Measurements from ENCODE around the gene CREBL2.
"Not testable (repeated sequence)": the region's sequence is repeated elsewhere in the genome, so short reads cannot be mapped to it uniquely, and the experiment has no call there.

Gene CREBL2, protein sequence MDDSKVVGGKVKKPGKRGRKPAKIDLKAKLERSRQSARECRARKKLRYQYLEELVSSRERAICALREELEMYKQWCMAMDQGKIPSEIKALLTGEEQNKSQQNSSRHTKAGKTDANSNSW

DNA sequence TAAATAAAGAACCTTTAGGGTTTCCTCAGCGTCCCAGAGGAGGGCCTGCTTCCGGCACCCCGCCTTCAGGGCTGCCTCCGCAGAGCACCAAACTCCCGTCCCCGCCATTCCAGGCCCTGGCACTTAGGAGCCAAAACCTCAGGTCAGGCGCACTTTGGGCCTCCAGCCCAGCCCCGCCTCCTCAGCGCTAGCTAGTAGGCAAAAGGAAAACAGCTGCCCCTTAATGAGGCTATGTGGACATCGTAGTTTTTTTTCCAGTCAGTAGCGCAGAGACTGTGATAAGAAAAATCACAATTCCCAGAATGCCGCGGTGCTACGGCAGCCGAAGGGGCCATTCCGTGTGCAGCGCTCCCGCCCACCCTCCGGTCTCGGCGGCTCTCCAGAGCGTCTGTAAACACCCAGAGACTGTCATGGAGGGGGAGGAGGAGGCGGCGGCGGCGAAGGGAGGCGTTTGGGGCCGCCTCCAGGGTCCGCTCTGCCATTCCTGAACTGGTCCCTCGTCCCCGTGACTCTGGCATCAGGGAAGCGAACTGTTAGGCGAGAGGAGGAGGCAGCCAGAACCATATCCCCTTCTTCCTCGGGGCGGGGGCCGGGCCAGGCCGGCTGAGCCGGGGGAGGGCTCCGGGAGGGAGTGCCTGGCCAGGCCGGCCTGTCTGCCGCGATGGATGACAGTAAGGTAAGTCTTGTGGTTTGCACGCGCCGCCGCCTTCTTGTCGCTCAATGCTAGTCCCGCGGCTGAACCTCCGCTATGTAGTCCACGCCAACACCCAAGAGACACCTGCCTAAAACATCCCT is at the start of gene CREBL2:
Gene CREBL2 (plus strand): TSS at position 365 of the 795 bp plus-strand sequence. CDS start 297 bp downstream, at position 662.
- peak; percentile 97 for DNase-seq

DNA sequence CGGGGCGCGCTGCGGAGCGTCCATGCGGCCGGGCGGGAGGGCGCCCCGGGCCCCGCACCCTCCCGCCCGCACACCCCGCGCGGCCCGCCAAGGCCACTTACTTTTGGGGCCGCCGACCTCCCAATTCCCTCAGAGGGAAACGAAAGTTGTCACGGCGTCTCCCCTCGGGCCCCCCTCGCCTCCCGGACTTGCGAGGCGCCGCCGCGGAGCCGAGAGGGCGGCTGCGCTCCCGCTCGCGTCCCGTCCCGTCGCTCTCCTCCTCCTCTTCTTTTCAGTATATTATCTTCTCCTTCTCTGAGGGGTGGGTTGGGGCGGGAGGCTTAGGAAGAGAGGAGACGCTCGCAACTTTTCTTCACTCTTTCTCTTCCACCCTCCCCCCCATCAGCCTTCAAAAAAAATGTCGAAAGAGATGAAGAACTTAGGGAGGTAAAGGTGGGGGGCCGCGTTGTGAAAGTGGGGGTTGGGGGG is 49.6 kb upstream of the CREBL2 start:
- DNase-seq: no peak

DNA sequence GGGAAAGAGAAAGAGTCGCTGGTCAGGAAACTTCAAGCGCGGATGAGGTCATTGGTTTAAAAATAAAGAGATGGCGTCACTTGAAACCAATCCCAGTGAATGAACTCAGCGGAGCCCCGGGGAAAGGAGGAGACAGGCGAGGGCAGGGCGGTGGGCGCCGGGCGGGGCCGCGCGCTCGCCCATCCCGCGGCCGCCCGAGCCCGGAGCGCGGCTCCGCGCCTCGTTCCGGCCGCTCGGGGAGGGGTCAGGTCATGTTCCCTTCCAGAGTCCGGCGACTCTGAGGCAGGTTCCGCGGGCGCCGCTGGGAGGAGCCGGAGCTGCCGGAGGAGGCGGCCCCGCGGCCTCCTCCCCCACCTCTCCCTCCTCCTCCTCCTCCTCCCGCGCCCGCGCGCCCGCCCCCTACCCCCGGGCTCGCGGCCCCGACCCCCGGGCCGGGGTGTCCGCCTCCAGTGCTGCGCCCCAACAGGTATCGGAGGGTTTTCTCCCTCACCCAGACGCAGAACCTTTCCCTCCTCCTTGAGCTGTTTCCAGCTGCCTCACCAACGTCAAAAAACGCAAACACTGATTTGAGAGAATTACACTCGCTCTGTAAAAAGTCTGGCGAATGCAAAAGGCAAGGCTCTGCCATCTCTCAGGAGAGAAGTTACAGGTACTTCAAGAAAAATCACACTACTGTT is 49.0 kb upstream of the CREBL2 start, which contains the start of gene DUSP16:
Gene DUSP16 (minus strand): TSS at position 279 of the 677 bp plus-strand sequence. CDS start 41,765 bp downstream, outside the sequence.
- DNase-seq: peak; percentile 87

DNA sequence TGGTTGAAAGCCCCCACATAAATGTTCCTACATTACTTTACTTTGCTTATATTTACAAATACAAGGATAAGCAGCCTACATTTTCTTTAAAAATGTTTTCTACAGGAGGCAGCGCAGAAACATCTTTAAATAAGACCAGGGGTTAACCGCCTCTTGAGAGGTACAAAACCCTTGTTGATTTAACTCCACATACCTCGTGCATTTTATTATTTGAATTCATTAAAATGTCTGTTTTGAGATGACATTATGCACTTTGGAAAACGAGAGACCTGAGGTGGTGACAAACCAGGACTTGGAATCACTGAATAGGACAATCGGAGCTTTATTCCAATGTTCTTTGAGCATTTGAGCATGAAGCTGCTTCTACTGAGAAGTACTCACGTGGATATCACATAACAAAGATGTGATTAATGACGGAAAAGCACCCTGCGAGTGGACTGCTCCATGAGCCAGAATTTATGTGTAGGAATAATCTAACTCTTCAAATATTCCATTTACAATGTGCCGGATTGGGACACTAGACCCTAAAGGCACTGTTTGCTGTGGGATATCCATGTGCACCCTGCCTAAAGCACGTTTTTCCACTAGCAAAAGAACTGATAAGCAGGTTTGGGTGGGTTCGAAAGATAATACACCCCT is 48.3 kb upstream of the CREBL2 start:
- DNase-seq: no peak

DNA sequence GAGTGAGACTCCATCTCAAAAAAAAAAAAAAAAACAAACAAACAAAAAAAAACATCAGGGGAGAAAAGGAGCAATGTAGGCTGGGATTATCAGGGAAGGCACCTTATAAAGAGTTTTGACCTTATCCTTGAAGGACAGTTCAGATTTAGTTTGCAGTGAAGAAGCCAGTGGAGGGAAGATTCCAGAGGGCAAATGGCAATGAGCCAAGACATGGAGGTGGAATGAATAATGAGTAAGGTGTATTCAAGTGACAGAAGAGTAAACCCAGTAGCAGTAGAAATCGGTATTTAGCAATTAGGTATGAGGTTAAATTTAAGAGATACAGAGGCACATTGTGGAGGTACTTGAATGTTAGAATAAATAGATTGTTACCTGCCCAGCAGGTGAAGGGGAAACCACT is 46.8 kb upstream of the CREBL2 start:
- DNase-seq: no peak

DNA sequence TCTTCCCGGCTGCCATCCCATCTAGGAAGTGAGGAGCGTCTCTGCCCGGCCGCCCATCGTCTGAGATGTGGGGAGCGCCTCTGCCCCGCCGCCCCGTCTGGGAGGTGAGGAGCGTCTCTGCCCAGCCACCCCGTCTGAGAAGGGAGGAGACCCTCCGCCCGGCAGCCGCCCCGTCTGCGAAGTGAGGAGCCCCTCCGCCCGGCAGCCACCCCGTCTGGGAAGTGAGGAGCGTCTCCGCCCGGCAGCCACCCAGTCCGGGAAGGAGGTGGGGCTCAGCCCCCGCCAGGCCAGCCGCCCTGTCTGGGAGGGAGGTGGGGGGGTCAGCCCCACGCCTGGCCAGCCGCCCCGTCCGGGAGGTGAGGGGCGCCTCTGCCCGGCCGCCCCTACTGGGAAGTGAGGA is 45.7 kb upstream of the CREBL2 start:
- not testable (repeated sequence) for DNase-seq

DNA sequence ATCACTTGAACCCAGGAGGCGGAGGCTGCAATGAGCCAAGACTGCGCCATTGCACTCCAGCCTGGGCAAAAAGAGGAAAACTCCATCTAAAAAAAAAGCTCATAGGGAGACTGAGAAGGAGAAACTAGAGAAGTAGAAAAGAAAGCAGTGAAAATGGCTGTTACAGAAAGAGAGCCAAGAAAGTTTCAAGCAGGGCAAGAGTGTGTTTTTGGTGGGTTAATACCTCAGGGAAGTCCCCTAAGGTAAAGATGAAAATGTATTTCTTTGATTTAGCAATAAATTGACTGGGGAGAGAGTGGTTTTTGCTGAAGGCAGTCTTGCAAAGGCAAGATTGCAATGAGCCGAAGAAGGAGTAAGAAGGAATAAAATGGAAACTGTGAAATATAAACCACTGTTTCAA is 39.0 kb upstream of the CREBL2 start:
- DNase-seq: no peak

DNA sequence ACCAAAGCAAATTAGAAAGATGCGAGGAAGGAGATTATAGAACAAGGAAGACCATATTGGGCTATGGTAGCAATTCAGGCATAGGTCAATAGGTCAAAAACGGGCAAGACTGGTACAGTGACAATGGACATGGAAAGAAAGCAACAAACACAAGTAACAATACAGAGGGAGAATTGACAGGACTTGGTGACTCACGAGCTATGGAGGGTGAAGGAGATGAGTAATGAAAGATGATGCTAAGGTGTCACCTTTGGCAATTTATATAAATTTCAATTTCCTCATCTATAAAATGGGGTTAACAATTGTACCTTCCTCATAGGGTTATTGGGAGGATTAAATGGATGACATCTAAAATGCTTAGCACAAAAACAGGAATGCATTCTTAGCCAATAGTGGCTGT is 33.9 kb upstream of the CREBL2 start:
- no peak for DNase-seq

DNA sequence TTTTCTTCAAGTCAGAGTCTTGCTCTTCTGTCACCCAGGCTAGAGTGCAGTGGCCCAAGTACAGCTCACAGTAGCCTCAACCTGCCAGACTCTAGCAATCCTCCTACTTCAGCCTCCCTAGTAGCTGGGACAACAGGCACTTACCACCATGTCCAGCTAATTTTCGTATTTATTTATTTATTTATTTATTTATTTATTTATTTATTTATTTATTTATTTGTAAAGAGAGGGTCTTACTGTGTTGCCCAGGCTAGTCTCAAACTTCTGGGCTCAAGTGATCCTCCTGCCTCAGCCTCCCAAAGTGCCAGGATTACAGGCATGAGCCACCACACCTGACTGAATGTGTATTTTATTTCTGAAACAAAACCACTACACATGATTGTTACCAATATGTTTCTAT is 31.0 kb upstream of the CREBL2 start:
- DNase-seq: not testable (repeated sequence)

DNA sequence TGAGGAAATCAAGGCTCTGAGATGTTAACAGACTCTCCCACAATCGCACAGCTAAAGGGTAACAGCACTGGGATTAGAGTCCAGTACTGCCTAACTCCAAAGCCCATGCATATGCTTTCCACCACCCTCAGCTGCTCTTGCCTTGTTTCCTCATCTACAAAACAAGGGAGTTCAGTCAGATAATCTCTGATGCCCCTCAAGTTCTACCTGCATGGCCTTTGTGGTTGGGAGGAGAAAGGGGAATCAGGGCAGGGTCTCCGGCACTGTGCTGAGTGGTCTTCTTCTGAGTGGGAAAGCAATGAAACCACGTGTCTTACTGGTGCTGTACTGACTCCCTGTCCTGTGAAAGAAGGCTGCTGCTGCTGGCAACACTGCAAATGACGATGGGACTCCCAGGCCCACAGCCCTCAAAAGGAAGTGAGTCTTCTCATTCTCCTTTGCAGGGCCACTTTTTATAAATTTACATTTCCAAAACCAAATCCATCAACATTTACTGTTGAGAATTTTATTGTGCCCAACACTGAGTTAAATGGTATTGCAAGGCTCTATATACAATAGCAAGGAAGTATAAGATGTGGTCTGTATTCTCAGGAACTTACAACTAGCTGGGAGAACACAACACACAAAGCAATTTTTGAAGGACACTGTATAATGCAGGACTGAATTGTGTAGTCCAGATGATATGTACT is 29.3 kb upstream of the CREBL2 start:
- DNase-seq: no peak

DNA sequence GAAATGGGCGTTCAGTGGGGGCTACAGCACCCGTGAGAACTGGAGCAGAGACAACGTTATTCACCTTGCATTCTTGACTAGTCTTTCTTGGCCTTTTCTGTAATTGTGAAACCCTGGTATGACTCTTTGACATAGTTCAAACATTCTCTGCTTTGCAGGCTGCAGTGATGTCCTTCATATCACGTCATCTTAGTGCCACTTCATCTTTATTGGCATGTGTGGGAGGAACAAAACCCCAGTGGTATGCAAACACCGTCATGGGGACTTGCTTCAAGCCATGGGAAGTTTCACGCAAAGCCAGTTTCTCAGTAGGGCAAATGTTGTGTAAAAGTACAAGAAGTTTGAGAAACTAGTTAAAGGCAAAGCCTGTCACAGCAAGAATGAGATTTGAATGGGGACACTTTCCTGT is 28.8 kb upstream of the CREBL2 start:
- DNase-seq: no peak

DNA sequence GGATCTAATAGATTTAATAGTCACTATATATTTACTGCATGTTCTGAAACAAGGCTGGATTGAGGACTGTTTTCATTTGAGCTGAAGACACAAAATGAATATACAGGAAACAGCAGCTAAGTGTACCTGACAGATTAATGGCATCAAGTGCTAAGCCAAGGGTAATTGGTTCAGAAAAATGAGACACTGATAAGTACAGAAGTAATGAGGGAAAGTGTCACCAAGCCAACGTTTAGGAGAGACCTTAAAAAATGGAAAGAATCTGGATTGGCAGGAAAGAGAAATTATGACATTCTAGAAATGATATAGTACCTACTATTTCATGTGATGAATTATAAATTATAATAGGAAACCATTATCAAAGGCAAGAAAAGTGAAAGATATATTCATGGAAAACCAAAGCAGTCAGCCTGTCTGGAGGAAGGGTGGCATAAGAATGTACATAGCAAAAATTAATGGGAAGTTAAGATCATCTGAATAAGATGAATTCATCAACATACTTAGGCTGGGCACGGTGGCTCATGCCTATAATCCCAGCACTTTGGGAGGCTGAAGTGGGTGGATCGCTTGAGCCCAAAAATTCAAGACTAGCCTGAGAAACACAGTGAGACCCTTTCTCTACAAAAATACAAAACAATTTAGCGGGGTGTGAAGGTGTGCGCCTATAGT is 28.0 kb upstream of the CREBL2 start:
- DNase-seq: no peak

DNA sequence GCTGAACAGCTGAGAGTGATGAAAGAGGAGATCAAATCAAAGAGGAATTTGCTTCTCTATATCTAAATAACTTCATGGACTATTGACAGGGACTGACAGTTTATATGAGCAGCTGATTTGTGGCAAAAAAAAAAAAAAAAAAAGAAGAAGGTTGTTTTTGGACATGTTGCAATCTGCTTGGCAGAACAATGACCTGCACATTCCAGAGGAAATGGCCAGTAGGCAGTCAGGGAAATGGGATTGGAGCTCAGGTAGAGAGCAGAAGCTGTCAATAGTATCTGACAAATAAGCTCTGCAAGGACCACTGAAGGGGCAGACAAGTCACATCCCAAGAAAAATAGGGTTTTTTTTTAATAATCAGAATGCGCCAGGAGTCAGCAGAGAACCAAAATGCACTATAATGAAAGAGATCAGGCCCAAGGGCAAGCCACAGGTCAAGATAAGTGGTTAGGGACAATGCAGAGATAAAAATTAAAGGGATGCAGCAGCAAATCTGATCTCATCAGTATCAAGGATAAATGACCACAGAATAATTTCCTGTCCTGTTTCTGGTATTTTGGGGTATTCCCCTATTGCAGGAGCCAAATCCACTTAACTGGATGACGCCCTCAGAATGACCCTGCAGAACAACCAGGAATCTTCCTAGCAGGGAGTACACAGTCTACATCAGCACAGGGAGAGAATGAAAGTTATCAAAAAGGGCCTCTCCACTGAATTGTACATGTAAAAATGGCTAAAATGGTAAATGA is 26.4 kb upstream of the CREBL2 start:
- no peak for DNase-seq

DNA sequence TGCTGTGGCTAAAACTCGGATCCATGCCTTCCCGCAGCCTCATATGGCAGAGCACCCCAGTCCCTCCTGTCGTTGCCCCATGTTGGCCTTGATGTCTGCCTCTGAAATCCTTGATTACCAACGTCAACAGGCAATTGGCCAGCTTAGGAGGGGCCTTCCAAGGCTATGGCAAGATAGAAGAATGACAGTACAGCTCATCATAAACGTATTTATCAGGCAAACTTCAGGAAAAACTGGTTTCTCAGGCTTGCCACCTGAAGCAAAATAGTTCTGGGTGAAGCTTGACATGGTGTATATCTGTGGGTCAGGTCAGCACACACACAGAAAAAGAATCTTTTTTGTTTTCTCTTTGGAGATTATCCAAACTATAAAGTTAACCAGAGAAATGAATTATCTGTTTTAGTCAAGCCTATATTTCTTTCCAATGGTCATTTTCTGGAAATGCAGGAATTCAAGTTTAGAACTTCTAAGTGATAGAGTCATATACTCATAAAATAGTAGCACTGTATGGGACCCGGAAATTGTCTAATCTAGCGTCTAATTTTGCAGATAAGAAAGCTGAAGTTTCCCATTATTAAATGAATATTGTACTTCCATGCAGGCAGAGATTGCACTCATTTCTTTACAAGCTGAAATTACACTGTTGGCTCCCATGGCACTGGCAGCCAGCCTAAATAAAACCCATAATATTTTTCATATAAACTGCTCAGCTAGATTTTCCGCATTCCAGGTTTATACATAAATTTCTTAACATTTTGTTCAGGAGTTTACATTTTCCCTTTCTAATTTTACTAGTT is 24.6 kb upstream of the CREBL2 start:
- no peak for DNase-seq

DNA sequence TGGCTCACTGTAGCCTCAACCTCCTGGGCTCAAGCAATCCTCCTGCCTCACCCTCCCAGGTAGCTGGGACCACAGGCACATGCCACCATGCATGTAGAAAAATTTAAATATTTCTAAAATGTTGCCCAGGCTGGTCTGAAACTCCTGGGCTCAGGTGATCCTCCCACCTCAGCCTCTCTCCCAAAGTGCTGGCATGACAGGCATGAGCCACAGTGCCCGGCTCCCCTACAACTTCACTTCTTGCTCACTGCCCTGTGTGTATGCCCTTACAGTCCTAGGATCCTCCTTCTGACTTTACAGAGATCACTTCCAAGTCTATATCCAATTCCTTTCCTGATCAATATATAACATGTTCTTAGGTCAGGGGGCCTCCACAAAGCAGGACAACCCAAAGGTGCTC is 23.8 kb upstream of the CREBL2 start:
- DNase-seq: no peak

DNA sequence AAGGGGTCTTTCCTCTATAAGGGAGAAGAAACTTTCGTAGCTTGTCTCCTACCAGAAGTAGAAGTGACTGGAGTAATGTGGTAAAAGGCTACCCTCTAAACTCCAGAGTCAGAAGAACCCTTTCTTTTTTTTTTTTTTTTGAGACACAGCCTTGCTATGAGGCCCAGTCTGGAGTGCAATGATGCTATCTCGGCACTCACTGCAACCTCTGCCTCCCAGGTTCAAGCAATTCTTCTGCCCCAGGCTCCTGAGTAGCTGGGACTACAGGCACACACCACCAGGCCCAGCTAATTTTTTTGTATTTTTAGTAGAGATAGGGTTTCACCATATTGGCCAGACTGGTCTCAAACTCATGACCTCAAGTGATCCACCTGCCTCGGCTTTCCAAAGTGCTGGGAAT is 23.2 kb upstream of the CREBL2 start:
- not testable (repeated sequence) for DNase-seq

DNA sequence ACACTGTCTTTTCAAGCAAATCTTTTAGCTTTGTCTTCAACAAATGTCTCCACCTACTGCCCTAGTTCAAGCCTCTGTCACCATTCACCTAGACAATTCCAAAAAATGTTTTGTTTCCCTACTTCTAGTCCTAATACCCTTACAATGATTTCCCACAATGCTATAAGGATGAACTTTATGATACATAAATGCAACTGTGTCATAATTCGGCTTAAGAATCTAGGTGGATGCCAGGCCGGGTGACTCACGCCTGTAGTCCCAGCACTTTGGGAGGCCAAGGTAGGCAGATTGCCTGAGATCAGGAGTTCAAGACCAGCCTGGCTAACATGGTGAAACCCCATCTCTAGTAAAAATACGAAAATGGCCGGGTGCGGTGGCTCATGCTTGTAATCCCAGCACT is 20.7 kb upstream of the CREBL2 start:
- no peak for DNase-seq

DNA sequence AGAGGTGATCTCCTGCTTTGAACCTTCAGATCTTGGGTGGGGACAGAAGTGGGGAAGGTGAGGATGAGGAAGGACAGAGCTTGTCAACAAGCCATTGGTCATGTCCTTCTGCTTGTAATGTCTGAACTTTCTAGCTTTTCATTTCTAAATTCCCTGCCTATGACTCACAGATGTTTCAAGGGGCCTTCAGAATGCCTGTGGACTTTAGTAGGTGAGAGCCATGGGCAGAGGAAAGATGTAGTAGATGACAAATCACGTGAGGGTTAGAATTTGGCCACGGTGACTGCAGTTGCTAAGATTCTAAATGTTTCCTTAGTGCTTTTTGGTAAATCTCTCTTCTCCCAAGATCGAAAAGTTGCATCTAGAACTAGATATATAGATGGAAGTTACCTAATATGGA is 18.7 kb upstream of the CREBL2 start:
- no peak for DNase-seq

DNA sequence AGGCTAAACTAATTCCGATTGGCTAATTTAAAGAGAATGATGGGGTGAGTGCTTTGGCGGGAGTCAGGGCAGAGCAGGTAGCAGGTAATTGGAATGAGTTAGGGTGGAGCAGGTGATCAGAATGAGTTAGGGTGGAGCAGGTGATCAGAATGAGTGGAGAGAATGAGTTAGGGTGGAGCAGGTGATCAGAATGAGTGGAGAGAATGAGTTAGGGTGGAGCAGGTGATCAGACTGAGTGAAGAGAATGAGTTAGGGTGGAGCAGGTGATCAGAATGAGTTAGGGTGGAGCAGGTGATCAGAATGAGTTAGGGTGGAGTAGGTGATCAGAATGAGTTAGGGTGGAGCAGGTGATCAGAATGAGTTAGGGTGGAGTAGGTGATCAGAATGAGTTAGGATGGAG is 15.7 kb upstream of the CREBL2 start:
- not testable (repeated sequence) for DNase-seq

DNA sequence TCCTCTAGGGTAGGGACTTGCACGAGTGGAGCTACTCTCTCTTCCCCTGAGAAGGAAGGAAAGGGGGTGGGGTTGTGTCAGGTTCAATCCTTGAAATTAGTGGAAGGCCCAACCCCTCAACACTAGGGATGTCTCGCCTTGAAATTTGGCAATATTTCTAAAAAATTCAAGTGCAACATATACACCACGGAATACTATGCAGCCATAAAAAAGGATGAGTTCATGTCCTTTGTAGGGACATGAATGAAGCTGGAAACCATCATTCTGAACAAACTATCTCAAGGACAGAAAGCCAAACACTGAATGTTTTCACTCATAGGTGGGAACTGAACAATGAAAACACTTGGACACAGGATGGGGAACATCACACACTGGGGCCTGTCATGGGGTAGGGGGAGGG is 15.1 kb upstream of the CREBL2 start:
- DNase-seq: not testable (repeated sequence)

DNA sequence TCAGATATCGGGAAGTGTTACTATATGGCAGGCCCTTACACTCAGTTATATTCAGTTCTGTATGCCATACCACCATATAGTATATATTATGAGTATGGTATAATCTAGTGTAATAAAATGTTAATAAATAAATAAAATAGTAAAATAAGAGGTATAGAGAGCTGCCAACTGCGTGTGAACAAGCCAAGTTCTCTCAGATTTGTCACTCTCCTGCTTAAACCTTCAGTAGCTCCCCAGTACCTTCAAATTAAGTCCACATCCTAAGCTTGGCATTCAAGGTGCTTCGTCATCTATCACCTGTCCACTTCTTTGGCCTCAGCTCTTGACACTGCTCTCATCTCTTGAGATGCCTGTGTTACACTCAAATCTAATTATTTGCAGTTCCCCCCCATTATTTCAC is 12.8 kb upstream of the CREBL2 start:
- no peak for DNase-seq
